HK-2 (cell line): ENCODE data around the gene RALGAPA1.
"Not testable (repeated sequence)": the region's sequence is repeated elsewhere in the genome, so short reads cannot be mapped to it uniquely, and the experiment has no call there.

Experiments
- DNase-seq: peaks from one replicate; pipeline ENCODE4 v3.0.0-alpha.2; 2018; ENCODE audit not compliant: unreplicated experiment

RALGAPA1 gene

GRCh38 chr14:35808638-35809563, at the start of gene RALGAPA1:
RALGAPA1 (minus strand) TSS chr14:35809295; CDS start chr14:35808835, 460 bp downstream.
- peak; percentile 91 for DNase-seq

- peak; percentile 17 for DNase-seq
These were observed 49.6 kb upstream of the RALGAPA1 start for GRCh38 chr14:35858521-35859209.

DNA sequence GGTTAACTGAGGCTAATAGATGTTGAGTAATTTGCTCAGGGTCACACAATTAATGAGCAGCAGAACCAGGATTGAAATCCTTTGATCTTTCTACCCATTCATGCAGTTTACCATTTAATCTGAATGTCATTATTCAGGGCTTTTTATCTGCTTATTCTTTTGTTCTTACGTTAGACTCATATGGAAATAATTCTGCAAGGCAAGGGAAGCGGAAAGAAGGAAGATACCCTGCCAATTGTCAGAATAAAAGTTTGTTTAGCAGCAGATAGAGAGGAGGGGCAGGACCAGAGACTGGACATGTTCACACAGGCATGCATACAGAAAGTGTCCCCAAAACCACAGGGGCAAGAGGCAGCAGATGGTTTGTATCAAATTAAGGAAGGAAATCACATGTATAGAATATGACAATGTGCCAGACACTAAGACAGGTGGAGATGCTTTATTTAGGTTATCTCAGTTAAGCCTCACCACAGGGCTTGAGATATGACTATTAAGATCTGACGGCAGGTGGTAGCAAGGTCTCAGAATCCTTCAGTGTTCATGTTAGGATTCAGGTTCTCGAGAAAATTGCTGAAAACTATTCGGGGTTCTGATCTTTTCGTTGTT, 46.9 kb upstream of the RALGAPA1 start:
- no peak for DNase-seq

GRCh38 chr14:35854696-35855270, 45.7 kb upstream of the RALGAPA1 start:
- no peak for DNase-seq

DNA sequence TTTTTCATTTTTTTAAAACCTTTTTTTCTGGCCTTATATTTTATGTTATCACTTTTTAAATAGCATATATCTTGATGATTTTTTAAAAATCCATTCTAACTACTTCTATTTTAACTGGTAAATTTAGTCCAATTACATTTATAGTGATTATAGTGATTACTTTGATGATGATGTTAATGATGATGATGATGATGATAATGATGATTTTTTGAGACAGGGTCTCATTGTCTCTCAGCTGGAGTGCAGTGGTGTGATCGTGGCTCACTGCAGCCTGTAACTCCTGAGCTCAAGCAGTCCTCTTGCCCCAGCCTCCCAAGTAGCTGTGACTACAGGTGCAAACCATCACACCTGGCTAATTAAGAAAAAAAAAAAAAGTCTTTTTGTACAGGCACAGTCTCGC, 44.1 kb upstream of the RALGAPA1 start:
- no peak for DNase-seq

- DNase-seq: no peak
These were observed 42.7 kb upstream of the RALGAPA1 start for GRCh38 chr14:35851823-35852222.

DNA sequence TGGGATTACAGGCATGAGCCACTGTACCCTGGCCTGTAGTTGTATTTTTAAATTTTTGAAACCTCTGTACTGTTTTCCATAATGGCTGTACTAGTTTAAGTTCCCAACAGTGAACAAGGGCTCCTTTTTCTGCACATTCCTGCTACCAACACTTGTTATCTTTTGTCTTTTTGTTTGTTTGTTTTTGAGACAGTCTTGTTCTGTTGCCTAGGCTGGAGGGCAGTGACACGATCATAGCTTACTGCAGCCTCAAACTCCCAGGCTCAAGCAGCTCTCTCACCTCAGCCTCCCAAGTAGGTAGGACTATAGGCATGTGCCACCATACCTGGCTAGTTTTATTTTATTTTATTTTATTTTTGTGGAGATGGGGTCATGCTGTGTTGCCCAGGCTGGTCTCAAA, 40.0 kb upstream of the RALGAPA1 start:
- DNase-seq: no peak

DNA sequence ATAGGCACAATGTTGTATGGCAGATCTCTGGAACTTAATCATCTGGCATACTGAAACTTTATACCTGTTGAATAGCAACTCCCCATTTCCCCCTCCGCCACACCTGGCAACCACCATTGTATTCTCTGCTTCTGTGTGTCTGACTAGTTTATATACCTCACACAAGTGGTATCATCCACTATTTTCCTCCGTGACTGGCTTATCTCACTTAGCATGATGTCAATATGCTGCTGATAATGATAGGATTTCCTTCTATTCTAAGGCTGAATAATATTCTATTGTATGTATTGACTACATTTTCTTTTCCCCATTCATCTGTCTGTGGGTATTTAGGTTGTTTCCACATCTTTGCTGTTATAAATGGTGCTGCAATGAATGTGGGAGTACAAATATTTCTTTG, 38.5 kb upstream of the RALGAPA1 start:
- no peak for DNase-seq

DNA sequence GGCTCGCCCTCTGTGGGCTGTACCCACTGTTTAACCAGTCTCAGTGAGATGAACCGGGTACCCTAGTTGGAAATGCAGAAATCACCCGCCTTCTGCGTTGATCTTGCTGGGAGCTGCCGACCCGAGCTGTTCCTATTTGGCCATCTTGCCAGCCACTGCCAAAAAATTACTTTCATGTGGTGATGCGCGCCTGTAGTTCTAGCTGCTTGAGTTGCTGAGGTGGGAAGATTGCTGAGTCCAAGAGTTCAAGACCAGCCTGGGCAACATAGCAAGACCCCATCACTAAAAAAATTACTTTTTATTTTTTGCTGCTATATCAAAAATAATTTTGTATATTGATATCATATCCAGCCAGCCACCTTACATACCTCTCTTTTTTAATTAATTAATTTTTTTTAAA, 35.4 kb upstream of the RALGAPA1 start:
- no peak for DNase-seq

DNA sequence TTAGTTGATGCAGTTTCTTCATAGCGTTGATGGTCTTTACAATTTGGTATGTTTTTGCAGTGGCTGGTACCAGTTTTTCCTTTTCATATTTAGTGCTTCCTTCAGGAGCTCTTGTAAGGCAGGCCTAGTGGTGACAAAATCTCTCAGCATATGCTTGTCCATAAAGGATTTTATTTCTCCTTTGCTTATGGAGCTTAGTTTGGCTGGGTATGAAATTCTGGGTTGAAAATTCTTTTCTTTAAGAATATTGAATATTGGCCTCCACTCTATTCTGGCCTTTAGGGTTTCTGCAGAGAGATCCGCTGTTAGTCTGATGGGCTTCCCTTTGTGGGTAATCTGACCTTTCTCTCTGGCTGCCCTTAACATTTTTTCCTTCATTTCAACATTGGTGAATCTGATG, 33.1 kb upstream of the RALGAPA1 start:
- DNase-seq: not testable (repeated sequence)

GRCh38 chr14:35841704-35842103, 32.6 kb upstream of the RALGAPA1 start:
- DNase-seq: not testable (repeated sequence)

- DNase-seq: no peak
These were observed 26.3 kb upstream of the RALGAPA1 start for GRCh38 chr14:35835208-35835982.

GRCh38 chr14:35829449-35829848, 20.4 kb upstream of the RALGAPA1 start:
- DNase-seq: no peak

- no peak for DNase-seq
These were observed 18.8 kb upstream of the RALGAPA1 start for GRCh38 chr14:35827678-35828472.

DNA sequence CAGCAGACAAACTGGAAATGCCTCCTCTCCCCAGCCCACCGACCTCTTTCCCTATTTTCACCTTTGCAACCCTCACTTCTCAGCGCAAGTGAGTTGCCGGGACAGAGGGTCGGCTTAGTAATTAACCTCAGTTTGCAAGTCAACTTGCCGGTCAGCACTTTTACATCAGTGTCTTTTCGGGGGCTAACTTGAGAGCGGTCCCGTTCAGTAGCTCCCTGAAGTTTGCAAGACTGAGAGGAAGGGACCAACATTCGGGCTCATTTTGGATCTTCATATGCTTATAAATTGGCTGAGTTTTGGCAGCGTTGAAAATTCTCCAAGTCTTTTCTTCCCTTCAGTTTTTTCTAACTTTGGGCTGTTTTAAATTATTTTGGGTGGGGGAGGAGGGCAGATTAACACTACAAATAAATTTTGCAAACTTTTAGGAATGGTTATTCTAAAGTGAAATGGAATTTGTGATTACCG, 17.9 kb upstream of the RALGAPA1 start:
- no peak for DNase-seq

DNA sequence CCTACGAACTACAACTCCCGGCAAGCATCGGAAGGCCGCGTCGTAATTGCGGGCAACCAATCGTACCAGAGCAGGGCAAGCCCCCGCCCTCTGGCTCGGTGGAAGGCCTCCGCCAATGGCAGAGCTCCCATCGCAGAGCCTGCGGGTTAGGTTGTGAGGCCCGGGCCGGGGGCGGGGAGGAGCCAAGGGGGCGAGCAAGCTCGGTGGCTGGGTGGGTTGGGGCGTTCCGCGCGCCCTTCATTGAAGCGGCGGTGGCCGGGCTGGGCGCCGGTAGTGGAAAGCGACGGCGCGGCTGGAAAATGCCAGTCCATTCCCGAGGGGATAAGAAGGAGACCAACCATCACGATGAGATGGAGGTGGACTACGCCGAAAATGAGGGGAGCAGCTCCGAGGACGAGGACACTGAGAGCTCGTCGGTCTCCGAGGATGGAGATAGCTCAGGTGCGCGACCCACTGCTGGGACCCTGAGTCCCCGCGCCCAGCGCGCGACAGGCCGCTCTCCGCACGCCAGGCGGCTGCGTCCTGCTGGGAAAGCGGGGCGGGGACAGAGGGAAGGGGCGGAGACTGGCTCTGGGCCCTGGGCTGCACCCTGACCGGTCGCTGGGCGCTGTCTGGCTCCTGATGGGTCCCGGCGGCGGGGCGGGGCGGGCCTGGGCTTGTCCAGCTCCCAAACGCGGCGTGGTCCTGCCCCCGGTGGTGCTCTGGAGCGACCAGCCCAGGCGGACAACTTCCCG, 17.3 kb upstream of the RALGAPA1 start, which contains the start of gene BRMS1L:
Gene BRMS1L (plus strand): TSS at position 121 of the 734 bp plus-strand sequence. CDS start 179 bp downstream, at position 300.
- DNase-seq: peak; percentile 97

DNA sequence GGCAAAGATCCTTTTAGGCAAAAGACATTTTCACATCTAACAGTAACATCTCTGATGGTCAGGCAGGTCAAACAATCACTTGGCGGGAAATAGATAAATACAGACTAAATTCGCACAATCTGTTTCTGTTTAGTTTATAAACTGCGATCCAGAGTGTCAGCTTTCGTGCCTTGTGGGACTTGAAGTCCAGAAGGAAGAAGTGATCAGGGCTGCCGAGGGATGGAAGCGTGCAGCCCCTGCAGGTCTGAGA, 16.8 kb upstream of the RALGAPA1 start:
- no peak for DNase-seq

- DNase-seq: not testable (repeated sequence)
These were observed 15.5 kb upstream of the RALGAPA1 start for GRCh38 chr14:35824446-35825165.

GRCh38 chr14:35822501-35822900, 13.4 kb upstream of the RALGAPA1 start:
- DNase-seq: no peak
